ENCODE measurements around the gene UBQLN3. TPM values are rescaled to one million over a fixed set of nuclear protein-coding genes. Genes with fewer than 3 reads are reported as not detected.

Gene UBQLN3
- polyA plus RNA-seq (ENCODE audit: insufficient read length) = not detected

- no peak for DNase-seq (ENCODE audit: low read depth)
Measured at GRCh38 chr11:5509803-5510202, at the start of gene UBQLN3. TSS of gene UBQLN3 (minus strand) at chr11:5509957. CDS start at chr11:5509558, 399 bp downstream.

- no peak for DNase-seq (ENCODE audit: low read depth)
Measured at GRCh38 chr11:5557751-5558150, 48.0 kb upstream of the UBQLN3 start.

GRCh38 chr11:5556596-5557188, 46.9 kb upstream of the UBQLN3 start:
- DNase-seq (ENCODE audit: low read depth) = no peak

- no peak for DNase-seq (ENCODE audit: low read depth)
Measured at GRCh38 chr11:5553343-5553742, 43.6 kb upstream of the UBQLN3 start.

- no peak for DNase-seq (ENCODE audit: low read depth)
Measured at GRCh38 chr11:5550440-5551095, 40.8 kb upstream of the UBQLN3 start.

GRCh38 chr11:5548440-5548839, 38.7 kb upstream of the UBQLN3 start, which contains the start of gene OR52H1:
TSS of gene OR52H1 (minus strand) at chr11:5548540. CDS start at chr11:5545505, 3,035 bp downstream.
- no peak for DNase-seq (ENCODE audit: low read depth)

GRCh38 chr11:5547982-5548381, 38.2 kb upstream of the UBQLN3 start:
- no peak for DNase-seq (ENCODE audit: low read depth)

GRCh38 chr11:5546457-5546856, 36.7 kb upstream of the UBQLN3 start:
- DNase-seq (ENCODE audit: low read depth) = no peak

GRCh38 chr11:5541427-5541826, 31.7 kb upstream of the UBQLN3 start:
- DNase-seq (ENCODE audit: low read depth) = no peak

GRCh38 chr11:5536482-5536881, 26.7 kb upstream of the UBQLN3 start:
- DNase-seq (ENCODE audit: low read depth) = no peak

- no peak for DNase-seq (ENCODE audit: low read depth)
Measured at GRCh38 chr11:5534046-5534445, 24.3 kb upstream of the UBQLN3 start.

- no peak for DNase-seq (ENCODE audit: low read depth)
Measured at GRCh38 chr11:5531053-5531831, 21.5 kb upstream of the UBQLN3 start.

- no peak for DNase-seq (ENCODE audit: low read depth)
Measured at GRCh38 chr11:5528495-5528894, 18.7 kb upstream of the UBQLN3 start.

GRCh38 chr11:5527716-5528115, 18.0 kb upstream of the UBQLN3 start:
- DNase-seq (ENCODE audit: low read depth) = no peak

GRCh38 chr11:5524756-5525155, 15.0 kb upstream of the UBQLN3 start:
- no peak for DNase-seq (ENCODE audit: low read depth)

GRCh38 chr11:5522308-5522707, 12.6 kb upstream of the UBQLN3 start:
- no peak for DNase-seq (ENCODE audit: low read depth)

- DNase-seq (ENCODE audit: low read depth) = no peak
Measured at GRCh38 chr11:5521540-5521939, 11.8 kb upstream of the UBQLN3 start.

- DNase-seq (ENCODE audit: low read depth) = no peak
Measured at GRCh38 chr11:5516599-5516998, 6.8 kb upstream of the UBQLN3 start, which contains the start of gene UBQLNL. TSS of gene UBQLNL (minus strand) at chr11:5516699. CDS start at chr11:5516441, 258 bp downstream.

GRCh38 chr11:5514841-5515240, 5.1 kb upstream of the UBQLN3 start:
- no peak for DNase-seq (ENCODE audit: low read depth)

GRCh38 chr11:5508605-5509004, 1.2 kb downstream of the UBQLN3 start:
- no peak for DNase-seq (ENCODE audit: low read depth)

- no peak for DNase-seq (ENCODE audit: low read depth)
Measured at GRCh38 chr11:5507933-5508305, 1.8 kb downstream of the UBQLN3 start.

GRCh38 chr11:5507177-5507932, 2.4 kb downstream of the UBQLN3 start:
- no peak for DNase-seq (ENCODE audit: low read depth)
